K562 (cell line): ENCODE results near the gene TCF21. TPM values are rescaled to one million over a fixed set of nuclear protein-coding genes. Genes with fewer than 3 reads are reported as not detected.

ENCODE experiments used
- ATAC-seq: fragments of 200-7000 bp; cut with Tn5 transposase; 3 replicates; pipeline ENCODE4 v1.9.1; 2020; ENCODE audit warnings: moderate library complexity
- BruUV-seq: library from RNA; stranded (reverse); fragments of 400-500 nt; replicated peaks from 2 replicates; lab custom pipeline; 2021; lab: Mats Ljungman, UMichigan
- CTCF ChIA-PET: fragments of 300-600 bp; formaldehyde crosslinking; extraction: SDS; loops from one replicate; lab custom pipeline; 2021; ENCODE audit warnings: low intra/inter-chr PET ratio; lab: Yijun Ruan, JAX
- POLR2A ChIA-PET: fragments of 300-600, 350-650 bp; sonication (Branson Sonifier 250); formaldehyde crosslinking; extraction: SDS; loops from one replicate; lab custom pipeline; 2021; ENCODE audit warnings: antibody characterized with exemption, inconsistent platforms; lab: Yijun Ruan, JAX
- DNase-seq, 4 experiments: peaks; one replicate each; pipeline versions ENCODE4 v3.0.0 to v3.0.0-alpha.2; 2011 to 2018; ENCODE audit warnings: low spot score in 3 of 4, mixed read lengths in 3 of 4; ENCODE audit errors: extremely low read depth in 1 of 4
- FAIRE-seq: peaks from 2 replicates; lab custom pipeline; 2011; peaks lifted over from hg19 to GRCh38; lab: Jason Lieb, UNC
- H2AFZ ChIP-seq: 2 replicates; pipeline ENCODE4 v1.6.0; 2011; ENCODE audit warnings: low read depth, low read length, control low read depth, inconsistent platforms
- H3K27ac ChIP-seq: fragments of 200-600 bp; 3 replicates; pipeline ENCODE4 v1.8.0; 2011; ENCODE audit warnings: low read depth, mild to moderate bottlenecking, control low read depth, inconsistent platforms, low read length, moderate library complexity, mixed read lengths; ENCODE audit errors: extremely low read depth
- H3K27me3 ChIP-seq, 2 experiments: fragments of 300-600 bp in 1 of 2; 2 replicates in 1 of 2; 3 replicates in 1 of 2; pipeline versions ENCODE4 v1.6.0 to v1.8.0; 2011; ENCODE audit warnings: inconsistent platforms in 2 of 2, low read length in 2 of 2, mild to moderate bottlenecking in 1 of 2, mixed read lengths in 1 of 2, moderate library complexity in 1 of 2; ENCODE audit not compliant: control insufficient read depth in 2 of 2, insufficient read depth in 2 of 2
- H3K36me3 ChIP-seq: fragments of 300-600 bp; 3 replicates; pipeline ENCODE4 v1.8.0; 2011; ENCODE audit warnings: mild to moderate bottlenecking, low read length, inconsistent platforms; ENCODE audit not compliant: control insufficient read depth, insufficient read depth
- H3K4me1 ChIP-seq, 2 experiments: fragments of 200-600 bp in 1 of 2; replicated peaks in 1 of 2; 2 replicates in 1 of 2; 3 replicates in 1 of 2; pipeline versions ENCODE4 v1.5.1 to v1.8.0; 2011; ENCODE audit warnings: inconsistent platforms in 2 of 2, low read length in 2 of 2, mild to moderate bottlenecking in 1 of 2, mixed read lengths in 1 of 2, moderate library complexity in 1 of 2; ENCODE audit not compliant: control insufficient read depth in 2 of 2, insufficient read depth in 2 of 2
- H3K4me2 ChIP-seq: 2 replicates; pipeline ENCODE4 v1.6.1; 2011; ENCODE audit warnings: low read length, control low read depth, inconsistent platforms, mixed read lengths; ENCODE audit not compliant: insufficient read depth
- H3K4me3 ChIP-seq: fragments of 200-600 bp; sonication (generic), shearing (Covaris generic); 2 replicates; pipeline ENCODE4 v1.5.1; 2016; ENCODE audit warnings: control low read depth, inconsistent platforms
- H3K79me2 ChIP-seq: fragments of 200-600 bp; 3 replicates; pipeline ENCODE4 v1.8.0; 2011; ENCODE audit warnings: low read length, inconsistent platforms; ENCODE audit not compliant: control insufficient read depth, insufficient read depth
- H3K9ac ChIP-seq, 2 experiments: 2 replicates each; pipeline versions ENCODE4 v1.6.0 to v1.6.1; 2011; ENCODE audit warnings: low read depth in 2 of 2, low read length in 2 of 2, control low read depth in 1 of 2, inconsistent platforms in 1 of 2, mild to moderate bottlenecking in 1 of 2, mixed read lengths in 1 of 2; ENCODE audit not compliant: insufficient read depth in 1 of 2
- H3K9me1 ChIP-seq: one replicate; pipeline ENCODE4 v1.6.0; 2011; ENCODE audit warnings: inconsistent platforms, mild to moderate bottlenecking, low read length, moderate library complexity; ENCODE audit not compliant: control insufficient read depth, insufficient read depth
- H3K9me3 ChIP-seq: replicated peaks from 2 replicates; pipeline ENCODE4 v1.5.1; 2011; ENCODE audit warnings: low read depth, low read length, inconsistent platforms; ENCODE audit not compliant: control insufficient read depth, insufficient read depth
- H4K20me1 ChIP-seq: replicated peaks from 2 replicates; pipeline ENCODE4 v1.6.1; 2011; ENCODE audit warnings: low read length, inconsistent platforms, mixed read lengths; ENCODE audit not compliant: control insufficient read depth, insufficient read depth
- KDM1A ChIP-seq, 2 experiments: fragments of 450-650 bp; IDR thresholded peaks; 2 replicates each; pipeline ENCODE4 v1.6.1; 2016; ENCODE audit warnings: mild to moderate bottlenecking in 2 of 2
- PATZ1 ChIP-seq: fragments of 250-450 bp; sonication (Bioruptor Pico); IDR thresholded peaks from 2 replicates; pipeline ENCODE4 v1.5.0; 2020; ENCODE audit warnings: mild to moderate bottlenecking, borderline replicate concordance
- ZBTB1 ChIP-seq: sonication (generic); formaldehyde crosslinking; IDR thresholded peaks from 2 replicates; pipeline ENCODE4 v1.8.1; 2023; ENCODE audit warnings: missing genetic modification reagents, low read depth, mild to moderate bottlenecking, borderline replicate concordance
- ZNF282 ChIP-seq: sonication (generic); formaldehyde crosslinking; IDR thresholded peaks from 2 replicates; pipeline ENCODE4 v1.8.1; 2023; ENCODE audit warnings: missing genetic modification reagents
- WGBS: fragments of 100-300 bp; shearing (Covaris generic); methylation state at CpG from one replicate; pipeline ENCODE4 v1.1.6; 2016; ENCODE audit warnings: low coverage, mixed read lengths; ENCODE audit not compliant: insufficient coverage; ENCODE audit errors: missing lambda C conversion rate; 5-methylcytosine and 5-hydroxymethylcytosine counted together
- in situ Hi-C: fragments of 300-500 bp; cut with MboI; formaldehyde crosslinking; loops from 4 replicates; pipeline ENCODE4 v1.15.0; 2018; ENCODE audit warnings: inconsistent platforms, mixed read lengths
- intact Hi-C: fragments of 100-400 bp; cut with micrococcal nuclease; formaldehyde crosslinking; loops from 2 replicates; pipeline ENCODE4 v1.14.2; 2022
- polyA plus RNA-seq, 8 experiments: library from polyadenylated mRNA; depleted of rRNA in 4 of 8; stranded (reverse) in 5 of 8; unstranded in 3 of 8; fragments of >200 nt; fragmentation: Nextera tagmentation in 2 of 8; fragmentation: Illumina TruSeq in 1 of 8; extraction: Ambion mirVana in 2 of 8; extraction: Trizol in 1 of 8; gene quantifications; 2 replicates each; pipeline versions ENCODE4 v1.2.1 to v1.2.3, GENCODE V29; 2011 to 2014; ENCODE audit warnings: inconsistent platforms in 1 of 8, missing spikeins in 1 of 8
- total RNA-seq, 7 experiments: library from RNA; depleted of rRNA in 6 of 7; stranded (reverse); fragments of >200 nt in 6 of 7; fragmentation: Illumina TruSeq in 2 of 7; extraction: Trizol in 2 of 7; gene quantifications; 2 replicates each; pipeline versions ENCODE4 v1.2.1 to v1.2.3, GENCODE V29; 2011 to 2021; ENCODE audit warnings: low replicate concordance in 1 of 7
- TF ChIP-seq, protein P1 (sequence below): fragments of 450-650 bp; formaldehyde crosslinking; IDR thresholded peaks from 2 replicates; pipeline ENCODE4 v1.4.0; 2022; ENCODE audit warnings: missing genetic modification characterization
- TF ChIP-seq, protein P2 (sequence below): fragments of 250-450 bp; sonication (Bioruptor Pico); IDR thresholded peaks from 2 replicates; pipeline ENCODE4 v1.4.0; 2020

TCF21 gene
- total and polyA plus RNA-seq, 9 of the 15 experiments (the other 6 are each of a cell fraction or from before 2014, with no cell fraction given) = not detected

DNA sequence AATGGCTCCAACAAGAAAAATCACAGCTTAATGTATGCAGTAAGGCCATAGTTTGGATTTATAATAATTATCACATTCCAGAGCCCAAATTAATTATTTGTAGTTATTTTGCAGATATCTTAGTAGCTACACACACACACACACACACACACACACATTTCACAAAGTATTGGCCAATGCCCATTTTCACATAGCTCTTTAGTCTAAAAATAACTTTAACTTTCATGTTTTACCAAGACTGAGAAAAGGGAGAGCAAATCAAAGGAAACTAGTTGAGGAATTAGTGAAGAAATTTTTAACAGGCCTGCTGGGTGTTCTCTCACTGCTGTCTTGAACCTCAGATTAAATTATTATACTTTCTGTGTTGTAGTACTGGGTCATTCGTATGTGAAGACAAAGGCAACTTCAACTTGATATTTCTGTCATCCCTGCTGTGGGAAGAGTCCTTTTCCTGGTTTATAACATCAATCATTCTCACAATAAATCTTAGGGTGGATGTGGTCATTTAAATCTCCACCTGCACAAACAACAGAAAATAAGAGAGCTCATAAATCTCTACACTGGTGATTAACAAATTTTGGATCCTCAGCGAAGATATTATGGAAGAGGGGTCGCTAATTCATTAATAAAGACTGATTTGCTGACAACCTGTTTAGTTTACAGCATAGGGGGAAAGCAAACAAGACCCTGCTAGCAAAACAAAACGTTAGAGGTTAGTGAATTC lies 1.6 kb upstream of the TCF21 start (continued):
- TF ChIP-seq PATZ1 (CRISPR knock-in tag) = no peak
- TF ChIP-seq, all 486 proteins: peak for 0

- no peak for ATAC-seq
- FAIRE-seq = no peak
- ChIA-PET POLR2A (no interaction called here), CTCF (no interaction called here)
- DNase-seq = no peak
- Histone ChIP-seq H3K9ac (no peak overlapping the region), H3K9me1 (no peaks in the 10 kb centered on the region), H3K36me3 (no peaks in the 10 kb centered on the region), H2AFZ (no peak overlapping the region), H3K27ac (no peak overlapping the region), H3K9me3 (no peaks in the 10 kb centered on the region), H3K27me3 (peaks cover 26 to 43% of the 10 kb centered on the region in 2 experiments), H3K79me2 (no peaks in the 10 kb centered on the region), H4K20me1 (no peaks in the 10 kb centered on the region), H3K4me2 (no peak overlapping the region), H3K4me3 (no peak overlapping the region), H3K4me1 (peaks cover 0 to 18% of the 10 kb centered on the region in 2 experiments; a peak in 2 of 5 replicates)
- in situ Hi-C loops = no loop called here
- WGBS = 0% methylated on average over 1 of the region's 1 CpG
- intact Hi-C loops = no loop called here
- BruUV-seq = no TSS peak
- TF ChIP-seq, protein P1, sequence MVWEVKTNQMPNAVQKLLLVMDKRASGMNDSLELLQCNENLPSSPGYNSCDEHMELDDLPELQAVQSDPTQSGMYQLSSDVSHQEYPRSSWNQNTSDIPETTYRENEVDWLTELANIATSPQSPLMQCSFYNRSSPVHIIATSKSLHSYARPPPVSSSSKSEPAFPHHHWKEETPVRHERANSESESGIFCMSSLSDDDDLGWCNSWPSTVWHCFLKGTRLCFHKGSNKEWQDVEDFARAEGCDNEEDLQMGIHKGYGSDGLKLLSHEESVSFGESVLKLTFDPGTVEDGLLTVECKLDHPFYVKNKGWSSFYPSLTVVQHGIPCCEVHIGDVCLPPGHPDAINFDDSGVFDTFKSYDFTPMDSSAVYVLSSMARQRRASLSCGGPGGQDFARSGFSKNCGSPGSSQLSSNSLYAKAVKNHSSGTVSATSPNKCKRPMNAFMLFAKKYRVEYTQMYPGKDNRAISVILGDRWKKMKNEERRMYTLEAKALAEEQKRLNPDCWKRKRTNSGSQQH (CRISPR knock-in tag) = no peak
- no peak for TF ChIP-seq ZBTB1
- TF ChIP-seq, protein P2, sequence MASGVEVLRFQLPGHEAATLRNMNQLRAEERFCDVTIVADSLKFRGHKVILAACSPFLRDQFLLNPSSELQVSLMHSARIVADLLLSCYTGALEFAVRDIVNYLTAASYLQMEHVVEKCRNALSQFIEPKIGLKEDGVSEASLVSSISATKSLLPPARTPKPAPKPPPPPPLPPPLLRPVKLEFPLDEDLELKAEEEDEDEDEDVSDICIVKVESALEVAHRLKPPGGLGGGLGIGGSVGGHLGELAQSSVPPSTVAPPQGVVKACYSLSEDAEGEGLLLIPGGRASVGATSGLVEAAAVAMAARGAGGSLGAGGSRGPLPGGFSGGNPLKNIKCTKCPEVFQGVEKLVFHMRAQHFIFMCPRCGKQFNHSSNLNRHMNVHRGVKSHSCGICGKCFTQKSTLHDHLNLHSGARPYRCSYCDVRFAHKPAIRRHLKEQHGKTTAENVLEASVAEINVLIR (CRISPR knock-in tag) = no peak
- no peak for TF ChIP-seq ZNF282 (CRISPR knock-in tag)
- no peak for TF ChIP-seq KDM1A (IDR thresholded peaks at IDR 0.05)
Measured at GRCh38 chr6:133887880-133888230, 1.1 kb upstream of the TCF21 start.
